Tibial nerve (tissue), 4 donors: Measurements from ENCODE around the gene ARL17A.
"Not testable (repeated sequence)": the region's sequence is repeated elsewhere in the genome, so short reads cannot be mapped to it uniquely, and the experiment has no call there.

ENCODE experiments used
- CTCF ChIP-seq, 5 experiments: fragments of 200-600 bp in 3 of 5; fragments of 450-650 bp in 2 of 5; sonication (generic) in 3 of 5; IDR thresholded peaks; one replicate each; pipeline ENCODE4 v1.5.1; 2016 to 2019; ENCODE audit warnings: antibody characterized with exemption in 5 of 5, mild to moderate bottlenecking in 3 of 5, moderate library complexity in 2 of 5
- EP300 ChIP-seq, 2 donors: sonication (generic); formaldehyde crosslinking; IDR thresholded peaks; one replicate each; pipeline ENCODE4 v1.6.1; 2017; ENCODE audit warnings: antibody characterized with exemption in 2 of 2, mild to moderate bottlenecking in 1 of 2
- POLR2A ChIP-seq, 2 donors: fragments of 450-650 bp; IDR thresholded peaks; one replicate each; pipeline ENCODE4 v1.6.1; 2017; ENCODE audit warnings: antibody characterized with exemption in 2 of 2, mild to moderate bottlenecking in 2 of 2, moderate library complexity in 2 of 2

- TF ChIP-seq POLR2A, CTCF, EP300 (IDR thresholded peaks at IDR 0.05): not testable (repeated sequence)
These were observed 67.3 kb downstream of the ARL17A start, which contains the start of gene LRRC37A2 for GRCh38 chr17:46512168-46512567.
